ENCODE data around the gene ITGA7.

- TF ChIP-seq TEAD4 (IDR thresholded peaks at IDR 0.05) = no peak
- TF ChIP-seq CEBPB (IDR thresholded peaks at IDR 0.05) = no peak
- no peak for TF ChIP-seq TAF1 (IDR thresholded peaks at IDR 0.05; ENCODE audit: low read depth)
- TF ChIP-seq FOXM1 (IDR thresholded peaks at IDR 0.05; ENCODE audit: borderline replicate concordance, low read depth) = no peak
- TF ChIP-seq RAD21 (IDR thresholded peaks at IDR 0.05; ENCODE audit: low read depth) = no peak
- no peak for TF ChIP-seq TCF12 (IDR thresholded peaks at IDR 0.05; ENCODE audit: low read depth)
- TF ChIP-seq, protein P1, sequence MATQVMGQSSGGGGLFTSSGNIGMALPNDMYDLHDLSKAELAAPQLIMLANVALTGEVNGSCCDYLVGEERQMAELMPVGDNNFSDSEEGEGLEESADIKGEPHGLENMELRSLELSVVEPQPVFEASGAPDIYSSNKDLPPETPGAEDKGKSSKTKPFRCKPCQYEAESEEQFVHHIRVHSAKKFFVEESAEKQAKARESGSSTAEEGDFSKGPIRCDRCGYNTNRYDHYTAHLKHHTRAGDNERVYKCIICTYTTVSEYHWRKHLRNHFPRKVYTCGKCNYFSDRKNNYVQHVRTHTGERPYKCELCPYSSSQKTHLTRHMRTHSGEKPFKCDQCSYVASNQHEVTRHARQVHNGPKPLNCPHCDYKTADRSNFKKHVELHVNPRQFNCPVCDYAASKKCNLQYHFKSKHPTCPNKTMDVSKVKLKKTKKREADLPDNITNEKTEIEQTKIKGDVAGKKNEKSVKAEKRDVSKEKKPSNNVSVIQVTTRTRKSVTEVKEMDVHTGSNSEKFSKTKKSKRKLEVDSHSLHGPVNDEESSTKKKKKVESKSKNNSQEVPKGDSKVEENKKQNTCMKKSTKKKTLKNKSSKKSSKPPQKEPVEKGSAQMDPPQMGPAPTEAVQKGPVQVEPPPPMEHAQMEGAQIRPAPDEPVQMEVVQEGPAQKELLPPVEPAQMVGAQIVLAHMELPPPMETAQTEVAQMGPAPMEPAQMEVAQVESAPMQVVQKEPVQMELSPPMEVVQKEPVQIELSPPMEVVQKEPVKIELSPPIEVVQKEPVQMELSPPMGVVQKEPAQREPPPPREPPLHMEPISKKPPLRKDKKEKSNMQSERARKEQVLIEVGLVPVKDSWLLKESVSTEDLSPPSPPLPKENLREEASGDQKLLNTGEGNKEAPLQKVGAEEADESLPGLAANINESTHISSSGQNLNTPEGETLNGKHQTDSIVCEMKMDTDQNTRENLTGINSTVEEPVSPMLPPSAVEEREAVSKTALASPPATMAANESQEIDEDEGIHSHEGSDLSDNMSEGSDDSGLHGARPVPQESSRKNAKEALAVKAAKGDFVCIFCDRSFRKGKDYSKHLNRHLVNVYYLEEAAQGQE (IDR thresholded peaks at IDR 0.05; ENCODE audit: low read depth) = no peak
- no peak for TF ChIP-seq ZBTB7A (IDR thresholded peaks at IDR 0.05; ENCODE audit: low read depth)
- TF ChIP-seq EP300 (IDR thresholded peaks at IDR 0.05; ENCODE audit: borderline replicate concordance) = no peak
- TF ChIP-seq CREB1 (IDR thresholded peaks at IDR 0.05; ENCODE audit: low read depth) = no peak
- TF ChIP-seq, protein P2, sequence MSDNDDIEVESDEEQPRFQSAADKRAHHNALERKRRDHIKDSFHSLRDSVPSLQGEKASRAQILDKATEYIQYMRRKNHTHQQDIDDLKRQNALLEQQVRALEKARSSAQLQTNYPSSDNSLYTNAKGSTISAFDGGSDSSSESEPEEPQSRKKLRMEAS (IDR thresholded peaks at IDR 0.05) = no peak
Observed at GRCh38 chr12:55664826-55665225, 42.9 kb downstream of the ITGA7 start.

All from Ishikawa (cell line).